Measurements from ENCODE around the gene PLCB4. TPM values are rescaled to one million over a fixed set of nuclear protein-coding genes. Genes with fewer than 3 reads are reported as not detected.

PLCB4 gene
- total and polyA plus RNA-seq, 5 donors, result 9.4 to 42.2 (median 27.7) TPM

DNA sequence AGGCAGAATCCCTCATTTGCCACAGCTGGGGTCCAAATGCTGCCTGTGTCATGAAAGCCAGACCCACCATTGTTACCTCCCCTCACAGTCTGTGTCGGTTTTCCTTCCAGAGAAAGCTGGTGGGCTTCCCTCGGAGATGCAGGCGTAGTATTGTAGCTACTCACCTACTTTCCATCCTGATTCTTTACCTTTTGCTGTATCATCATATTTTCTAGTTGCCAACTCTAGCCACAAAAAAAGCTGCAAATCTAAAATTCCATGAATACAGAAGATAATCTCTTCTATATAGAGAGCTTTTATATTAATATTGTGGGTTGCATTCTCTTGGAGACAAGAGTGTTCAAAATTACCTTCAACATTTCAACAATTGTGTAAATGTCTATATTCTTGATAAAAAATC lies 347.5 kb downstream of the PLCB4 start:
- Histone ChIP-seq H3K27me3 (ENCODE audit: control insufficient read depth, insufficient read depth) (no peaks in the 10 kb centered on the region), H3K4me1 (ENCODE audit: control insufficient read depth, insufficient read depth, low read length) (no peaks in the 10 kb centered on the region), H3K27ac (ENCODE audit: low read length) (no peak overlapping the region), H3K4me3 (ENCODE audit: low read length) (no peak overlapping the region), H3K9me3 (ENCODE audit: control insufficient read depth, low read length) (no peaks in the 10 kb centered on the region)
- 87% methylated on average over 3 of the region's 3 CpGs for WGBS
- ATAC-seq, result no peak
- no peak for DNase-seq
- intact Hi-C loops (cut with DNase I), result no loop called here

GRCh38 chr20:9417665-9418064 lies 348.8 kb downstream of the PLCB4 start:
- intact Hi-C loops (cut with DNase I), result no loop called here
- no peak for DNase-seq
- H3K9me3 ChIP-seq (ENCODE audit: control insufficient read depth, low read length), result no peaks in the 10 kb centered on the region
- ATAC-seq, result no peak
- no peak overlapping the region for H3K27ac ChIP-seq (ENCODE audit: low read length)
- no peaks in the 10 kb centered on the region for H3K4me1 ChIP-seq (ENCODE audit: control insufficient read depth, insufficient read depth, low read length)
- no peaks in the 10 kb centered on the region for H3K27me3 ChIP-seq (ENCODE audit: control insufficient read depth, insufficient read depth)
- no peak overlapping the region for H3K4me3 ChIP-seq (ENCODE audit: low read length)

GRCh38 chr20:9422321-9423057 lies 353.6 kb downstream of the PLCB4 start:
- ATAC-seq (no peak), DNase-seq (no peak)
- no peak overlapping the region for H3K4me3 ChIP-seq (ENCODE audit: low read length)
- intact Hi-C loops (cut with DNase I), result no loop called here
- no peak overlapping the region for H3K27ac ChIP-seq (ENCODE audit: low read length)
- no peaks in the 10 kb centered on the region for H3K9me3 ChIP-seq (ENCODE audit: control insufficient read depth, low read length)
- 85% methylated on average over 5 of the region's 5 CpGs for WGBS
- no peaks in the 10 kb centered on the region for H3K27me3 ChIP-seq (ENCODE audit: control insufficient read depth, insufficient read depth)
- H3K4me1 ChIP-seq (ENCODE audit: control insufficient read depth, insufficient read depth, low read length), result peaks cover 2% of the 10 kb centered on the region

- intact Hi-C loops (cut with DNase I), result no loop called here
- no peaks in the 10 kb centered on the region for H3K9me3 ChIP-seq (ENCODE audit: control insufficient read depth, low read length)
- no peak overlapping the region for H3K27ac ChIP-seq (ENCODE audit: low read length)
- no peaks in the 10 kb centered on the region for H3K27me3 ChIP-seq (ENCODE audit: control insufficient read depth, insufficient read depth)
- no peak overlapping the region for H3K4me3 ChIP-seq (ENCODE audit: low read length)
- peaks cover 2% of the 10 kb centered on the region for H3K4me1 ChIP-seq (ENCODE audit: control insufficient read depth, insufficient read depth, low read length)
- DNase-seq (no peak), ATAC-seq (no peak)
- 83% methylated on average over 3 of the region's 3 CpGs for WGBS
Observed at GRCh38 chr20:9424551-9424950, 355.7 kb downstream of the PLCB4 start.

GRCh38 chr20:9427430-9428291 lies 358.8 kb downstream of the PLCB4 start:
- Histone ChIP-seq H3K4me1 (ENCODE audit: control insufficient read depth, insufficient read depth, low read length) (peaks cover 2% of the 10 kb centered on the region), H3K4me3 (ENCODE audit: low read length) (no peak overlapping the region), H3K27me3 (ENCODE audit: control insufficient read depth, insufficient read depth) (no peaks in the 10 kb centered on the region), H3K27ac (ENCODE audit: low read length) (no peak overlapping the region), H3K9me3 (ENCODE audit: control insufficient read depth, low read length) (no peaks in the 10 kb centered on the region)
- 51% methylated on average over 9 of the region's 9 CpGs for WGBS
- DNase-seq (no peak), ATAC-seq (no peak)
- intact Hi-C loops (cut with DNase I), result no loop called here

DNA sequence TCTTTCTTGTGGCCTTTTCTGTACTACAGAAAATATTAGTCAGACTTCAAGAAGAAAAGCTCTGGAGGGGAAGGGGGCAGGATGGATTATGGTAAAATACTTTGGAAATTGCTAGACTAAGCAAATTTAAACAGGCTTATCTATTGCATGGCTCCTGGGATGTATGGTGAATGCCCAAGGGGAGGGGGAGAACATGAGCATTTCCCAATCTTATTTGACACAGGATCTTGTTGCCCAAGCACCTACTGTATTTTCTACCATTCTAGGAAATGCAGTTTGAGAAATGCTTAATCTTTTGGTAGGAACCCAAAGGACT lies 359.4 kb downstream of the PLCB4 start:
- Histone ChIP-seq H3K27me3 (ENCODE audit: control insufficient read depth, insufficient read depth) (no peaks in the 10 kb centered on the region), H3K4me3 (ENCODE audit: low read length) (no peak overlapping the region), H3K27ac (ENCODE audit: low read length) (no peak overlapping the region), H3K9me3 (ENCODE audit: control insufficient read depth, low read length) (no peaks in the 10 kb centered on the region), H3K4me1 (ENCODE audit: control insufficient read depth, insufficient read depth, low read length) (peaks cover 2% of the 10 kb centered on the region)
- no peak for ATAC-seq
- intact Hi-C loops (cut with DNase I), result no loop called here
- DNase-seq, result no peak

DNA sequence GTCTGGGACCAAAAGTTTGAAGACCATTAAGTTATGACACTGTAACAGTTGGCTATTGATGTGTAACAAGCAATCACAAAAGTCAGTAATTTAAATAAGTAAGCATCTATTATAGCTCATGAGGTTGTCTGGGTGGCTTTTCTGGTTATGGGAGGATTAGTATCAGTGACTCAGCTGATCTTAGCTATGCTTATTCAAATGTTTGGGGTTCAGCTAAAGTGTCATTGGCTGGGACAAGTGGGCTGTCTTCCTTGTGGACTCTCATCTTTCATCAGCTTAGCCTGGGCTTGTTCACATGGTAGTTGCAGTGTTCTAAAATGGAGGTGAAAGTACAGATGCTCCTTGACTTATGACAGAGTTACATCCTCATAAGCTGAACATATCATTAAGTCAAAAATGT lies 370.9 kb downstream of the PLCB4 start:
- no peak for ATAC-seq
- no peaks in the 10 kb centered on the region for H3K27me3 ChIP-seq (ENCODE audit: control insufficient read depth, insufficient read depth)
- no peak overlapping the region for H3K27ac ChIP-seq (ENCODE audit: low read length)
- intact Hi-C loops (cut with DNase I), result no loop called here
- no peak overlapping the region for H3K4me3 ChIP-seq (ENCODE audit: low read length)
- no peaks in the 10 kb centered on the region for H3K9me3 ChIP-seq (ENCODE audit: control insufficient read depth, low read length)
- DNase-seq, result no peak
- no peaks in the 10 kb centered on the region for H3K4me1 ChIP-seq (ENCODE audit: control insufficient read depth, insufficient read depth, low read length)

GRCh38 chr20:9440892-9441291 lies 372.0 kb downstream of the PLCB4 start:
- Histone ChIP-seq H3K27me3 (ENCODE audit: control insufficient read depth, insufficient read depth) (no peaks in the 10 kb centered on the region), H3K27ac (ENCODE audit: low read length) (no peak overlapping the region), H3K4me1 (ENCODE audit: control insufficient read depth, insufficient read depth, low read length) (no peaks in the 10 kb centered on the region), H3K4me3 (ENCODE audit: low read length) (no peak overlapping the region), H3K9me3 (ENCODE audit: control insufficient read depth, low read length) (no peaks in the 10 kb centered on the region)
- intact Hi-C loops (cut with DNase I), result no loop called here
- 74% methylated on average over 3 of the region's 3 CpGs for WGBS
- no peak for DNase-seq
- ATAC-seq, result no peak

DNA sequence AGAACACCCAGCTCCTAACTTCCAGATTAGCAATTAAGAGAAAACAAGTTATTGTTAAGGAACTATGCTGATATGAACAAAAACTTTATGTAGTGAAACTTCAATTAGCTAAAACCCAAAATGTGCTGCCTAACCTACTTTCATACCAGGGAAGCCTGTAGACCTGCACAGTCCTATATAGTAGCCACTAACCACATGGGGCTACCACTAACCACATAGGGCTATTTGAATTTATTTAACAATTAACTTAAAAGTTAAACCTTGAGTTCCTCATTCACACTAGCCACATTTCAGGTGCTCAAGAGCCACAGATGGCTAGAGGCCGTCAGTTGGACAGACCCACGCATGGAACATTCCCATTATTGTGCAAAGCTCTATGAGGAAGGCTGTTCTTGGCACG lies 373.1 kb downstream of the PLCB4 start:
- no peaks in the 10 kb centered on the region for H3K9me3 ChIP-seq (ENCODE audit: control insufficient read depth, low read length)
- intact Hi-C loops (cut with DNase I), result no loop called here
- H3K4me3 ChIP-seq (ENCODE audit: low read length), result no peak overlapping the region
- H3K27me3 ChIP-seq (ENCODE audit: control insufficient read depth, insufficient read depth), result no peaks in the 10 kb centered on the region
- DNase-seq, result no peak
- ATAC-seq, result no peak
- WGBS, result 91% methylated on average over 3 of the region's 3 CpGs
- no peaks in the 10 kb centered on the region for H3K4me1 ChIP-seq (ENCODE audit: control insufficient read depth, insufficient read depth, low read length)
- no peak overlapping the region for H3K27ac ChIP-seq (ENCODE audit: low read length)

DNA sequence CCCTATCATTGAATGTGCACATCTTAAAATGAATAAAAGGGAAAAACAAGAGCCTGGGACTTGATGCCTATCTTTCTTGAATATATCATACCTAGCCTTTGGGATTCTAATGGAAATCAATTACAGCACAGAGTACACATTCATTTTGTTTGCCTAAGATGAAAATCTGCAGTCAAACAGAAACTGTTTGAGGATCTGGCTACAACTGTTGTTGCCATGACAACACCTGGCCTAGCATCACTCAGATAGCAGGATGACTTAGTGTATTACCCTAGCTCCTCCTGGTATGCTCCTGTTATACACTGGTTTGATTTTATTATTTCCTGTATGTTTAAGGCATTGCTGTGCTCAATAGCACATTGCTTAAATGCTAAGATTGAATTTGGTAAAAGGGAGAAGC lies 374.0 kb downstream of the PLCB4 start:
- Histone ChIP-seq H3K9me3 (ENCODE audit: control insufficient read depth, low read length) (no peaks in the 10 kb centered on the region), H3K27ac (ENCODE audit: low read length) (no peak overlapping the region), H3K27me3 (ENCODE audit: control insufficient read depth, insufficient read depth) (no peaks in the 10 kb centered on the region), H3K4me3 (ENCODE audit: low read length) (no peak overlapping the region), H3K4me1 (ENCODE audit: control insufficient read depth, insufficient read depth, low read length) (no peaks in the 10 kb centered on the region)
- intact Hi-C loops (cut with DNase I), result no loop called here
- ATAC-seq (no peak), DNase-seq (no peak)

- no peaks in the 10 kb centered on the region for H3K27me3 ChIP-seq (ENCODE audit: control insufficient read depth, insufficient read depth)
- intact Hi-C loops (cut with DNase I), result no loop called here
- 70% methylated on average over 2 of the region's 2 CpGs for WGBS
- H3K4me3 ChIP-seq (ENCODE audit: low read length), result no peak overlapping the region
- no peaks in the 10 kb centered on the region for H3K4me1 ChIP-seq (ENCODE audit: control insufficient read depth, insufficient read depth, low read length)
- ATAC-seq (no peak), DNase-seq (no peak)
- H3K27ac ChIP-seq (ENCODE audit: low read length), result no peak overlapping the region
- no peaks in the 10 kb centered on the region for H3K9me3 ChIP-seq (ENCODE audit: control insufficient read depth, low read length)
Observed at GRCh38 chr20:9444921-9445320, 376.0 kb downstream of the PLCB4 start.
